GM12878 (cell line): ENCODE results near the gene ACYP1. TPM values are rescaled to one million over a fixed set of nuclear protein-coding genes. Genes with fewer than 3 reads are reported as not detected.

Source experiments
- ATAC-seq: fragments of 200-7000 bp; cut with Tn5 transposase; 3 replicates; pipeline ENCODE4 v1.9.1; 2020; ENCODE audit warnings: mild to moderate bottlenecking, moderate library complexity
- BruUV-seq: library from RNA; stranded (reverse); fragments of 400-500 nt; replicated peaks from 2 replicates; lab custom pipeline; 2021; lab: Mats Ljungman, UMichigan
- CTCF ChIA-PET: fragments of 300-600 bp; sonication (Branson Sonifier 250); formaldehyde crosslinking; extraction: SDS; loops from one replicate; lab custom pipeline; 2021; ENCODE audit warnings: inconsistent platforms; lab: Yijun Ruan, JAX
- POLR2A ChIA-PET: fragments of 350-600 bp; formaldehyde crosslinking; extraction: SDS; loops from one replicate; lab custom pipeline; 2021; ENCODE audit warnings: inconsistent platforms; lab: Charles Lee
- RAD21 ChIA-PET: fragments of 300-600 bp; sonication (Branson Sonifier 250); formaldehyde crosslinking; loops from one replicate; lab custom pipeline; 2023; ENCODE audit warnings: antibody characterized with exemption; ENCODE audit not compliant: unreplicated experiment; lab: Charles Lee
- SMC1A ChIA-PET: fragments of 300-600 bp; sonication (Branson Sonifier 250); formaldehyde crosslinking; loops from one replicate; lab custom pipeline; 2023; ENCODE audit not compliant: unreplicated experiment, uncharacterized antibody; lab: Charles Lee
- DNase-seq: peaks from one replicate; pipeline ENCODE4 v3.0.0-alpha.2; 2011; ENCODE audit warnings: low read depth, low spot score
- FAIRE-seq: peaks from 3 replicates; lab custom pipeline; 2011; peaks lifted over from hg19 to GRCh38; lab: Jason Lieb, UNC
- H2AFZ ChIP-seq: 2 replicates; pipeline ENCODE4 v1.6.0; 2011; ENCODE audit warnings: low read depth, low read length, control low read depth; ENCODE audit not compliant: control insufficient read depth
- H3K27ac ChIP-seq: 2 replicates; pipeline ENCODE4 v1.5.1; 2011; ENCODE audit warnings: control low read depth; ENCODE audit not compliant: control insufficient read depth, insufficient read depth
- H3K27me3 ChIP-seq, 2 experiments: replicated peaks in 1 of 2; 2 replicates each; pipeline versions ENCODE4 v1.6.0 to v1.6.1; 2011; ENCODE audit warnings: low read length in 1 of 2; ENCODE audit not compliant: control insufficient read depth in 2 of 2, insufficient read depth in 2 of 2
- H3K36me3 ChIP-seq, 2 experiments: 2 replicates each; pipeline ENCODE4 v1.5.1; 2011; ENCODE audit warnings: low read length in 1 of 2; ENCODE audit not compliant: control insufficient read depth in 2 of 2, insufficient read depth in 2 of 2
- H3K4me1 ChIP-seq: 2 replicates; pipeline ENCODE4 v1.6.1; 2011; ENCODE audit warnings: mild to moderate bottlenecking, low read length, moderate library complexity, mixed read lengths; ENCODE audit not compliant: control insufficient read depth, insufficient read depth
- H3K4me2 ChIP-seq: 2 replicates; pipeline ENCODE4 v1.6.0; 2011; ENCODE audit warnings: control low read depth; ENCODE audit not compliant: control insufficient read depth, insufficient read depth
- H3K4me3 ChIP-seq: fragments of 200-600 bp; sonication (generic); 2 replicates; pipeline ENCODE4 v1.5.1; 2016
- H3K79me2 ChIP-seq: 2 replicates; pipeline ENCODE4 v1.6.0; 2011; ENCODE audit warnings: low read length; ENCODE audit not compliant: control insufficient read depth, insufficient read depth
- H3K9ac ChIP-seq: 2 replicates; pipeline ENCODE4 v1.8.0; 2011; ENCODE audit warnings: low read length, control low read depth, mixed read lengths; ENCODE audit not compliant: control insufficient read depth, insufficient read depth
- H3K9me3 ChIP-seq: replicated peaks from 3 replicates; pipeline ENCODE4 v1.5.1; 2011; ENCODE audit warnings: mild to moderate bottlenecking, low read length; ENCODE audit not compliant: control insufficient read depth, insufficient read depth
- H4K20me1 ChIP-seq: 2 replicates; pipeline ENCODE4 v1.6.0; 2011; ENCODE audit not compliant: control insufficient read depth, insufficient read depth
- IKZF2 ChIP-seq, 2 experiments: fragments of 450-650 bp; IDR thresholded peaks; 2 replicates each; pipeline ENCODE4 v1.6.1; 2017; ENCODE audit warnings: mild to moderate bottlenecking in 2 of 2, moderate library complexity in 2 of 2
- NBN ChIP-seq: fragments of 450-650 bp; IDR thresholded peaks from 2 replicates; pipeline ENCODE4 v1.6.1; 2016
- PAX5 ChIP-seq: IDR thresholded peaks from 2 replicates; pipeline ENCODE4 v1.6.1; 2011; ENCODE audit warnings: low read depth, low read length, borderline replicate concordance
- POLR2AphosphoS5 ChIP-seq: IDR thresholded peaks from 2 replicates; pipeline ENCODE4 v1.6.1; 2011; ENCODE audit warnings: mild to moderate bottlenecking, low read length, inconsistent platforms
- TAF1 ChIP-seq: IDR thresholded peaks from 2 replicates; pipeline ENCODE4 v1.6.1; 2011; ENCODE audit warnings: mild to moderate bottlenecking, low read depth, low read length, borderline replicate concordance
- WGBS: methylation state at CpG from one replicate; pipeline ENCODE4 v1.1.6; 2016; ENCODE audit warnings: low lambda C conversion rate; ENCODE audit not compliant: insufficient replicate concordance, insufficient coverage; ENCODE audit errors: missing lambda C conversion rate; 5-methylcytosine and 5-hydroxymethylcytosine counted together
- in situ Hi-C: fragments of 300-500 bp; cut with MboI; formaldehyde crosslinking; loops from 9 replicates; pipeline ENCODE4 v1.14.3; 2018; ENCODE audit warnings: mixed read lengths
- intact Hi-C: fragments of 100-400 bp; cut with micrococcal nuclease; formaldehyde crosslinking; loops from one replicate; pipeline ENCODE4 v1.14.2; 2022; ENCODE audit not compliant: unreplicated experiment
- polyA plus RNA-seq, 11 experiments: library from polyadenylated mRNA; depleted of rRNA in 4 of 11; unstranded in 6 of 11; stranded (reverse) in 5 of 11; fragments of >200 nt; fragmentation: Nextera tagmentation in 4 of 11; fragmentation: Illumina TruSeq in 1 of 11; extraction: Ambion mirVana in 4 of 11; extraction: Trizol in 1 of 11; gene quantifications; 1 replicate in 1 of 11; 2 replicates in 10 of 11; pipeline versions ENCODE4 v1.2.1 to v1.2.3, GENCODE V29; 2011 to 2016; ENCODE audit warnings: inconsistent platforms in 2 of 11, missing spikeins in 2 of 11, low read depth in 1 of 11
- total RNA-seq, 4 experiments: library from RNA; depleted of rRNA in 3 of 4; stranded (reverse); fragments of >200 nt in 3 of 4; fragmentation: Illumina TruSeq in 1 of 4; extraction: Trizol in 1 of 4; gene quantifications; 2 replicates each; pipeline versions ENCODE4 v1.2.1 to v1.2.3, GENCODE V29; 2013 to 2021

The ACYP1 gene
- total and polyA plus RNA-seq, 10 of the 15 experiments (the other 5 are each of a cell fraction or from before 2014, with no cell fraction given): 18.2 to 52.6 (median 43.5) TPM

DNA sequence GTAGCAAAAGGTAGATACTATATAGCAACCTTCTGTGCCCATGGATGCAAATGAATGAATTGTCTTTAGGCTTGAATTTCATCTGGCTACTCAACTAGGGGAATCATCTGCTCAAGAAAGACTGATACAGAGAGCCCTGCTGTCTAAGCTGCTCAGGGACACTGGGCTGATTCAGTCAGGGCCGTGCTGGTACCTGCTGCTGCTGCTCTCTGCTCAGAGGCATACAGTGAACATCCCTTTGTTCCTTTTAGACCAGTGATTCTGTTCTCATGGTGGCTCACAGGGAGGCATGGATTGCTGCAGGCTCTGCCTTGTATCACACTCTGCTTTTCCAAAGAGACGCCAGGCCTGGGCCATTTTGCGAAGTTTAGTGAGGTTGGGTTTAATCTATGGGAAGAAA is 47.0 kb downstream of the ACYP1 start:
- TF ChIP-seq PAX5 (no peak), TAF1 (no peak), NBN (no peak)
- ChIA-PET CTCF (no interaction called here), SMC1A (no interaction called here), RAD21 (no interaction called here), POLR2A (no interaction called here)
- Histone ChIP-seq H2AFZ (no peak overlapping the region), H4K20me1 (no peaks in the 10 kb centered on the region), H3K79me2 (no peaks in the 10 kb centered on the region), H3K9me3 (no peaks in the 10 kb centered on the region), H3K36me3 (peaks cover 0 to 30% of the 10 kb centered on the region in 2 experiments; a peak in 3 of 4 replicates), H3K4me3 (no peak overlapping the region), H3K4me1 (no peaks in the 10 kb centered on the region), H3K9ac (no peak overlapping the region), H3K27ac (no peak overlapping the region), H3K4me2 (no peak overlapping the region), H3K27me3 (no peaks in the 10 kb centered on the region)
- in situ Hi-C loops: no loop called here
- intact Hi-C loops: no loop called here
- DNase-seq (no peak), FAIRE-seq (no peak), ATAC-seq (no peak)
- 98% methylated on average over 3 of the region's 3 CpGs for WGBS
- BruUV-seq: no TSS peak

DNA sequence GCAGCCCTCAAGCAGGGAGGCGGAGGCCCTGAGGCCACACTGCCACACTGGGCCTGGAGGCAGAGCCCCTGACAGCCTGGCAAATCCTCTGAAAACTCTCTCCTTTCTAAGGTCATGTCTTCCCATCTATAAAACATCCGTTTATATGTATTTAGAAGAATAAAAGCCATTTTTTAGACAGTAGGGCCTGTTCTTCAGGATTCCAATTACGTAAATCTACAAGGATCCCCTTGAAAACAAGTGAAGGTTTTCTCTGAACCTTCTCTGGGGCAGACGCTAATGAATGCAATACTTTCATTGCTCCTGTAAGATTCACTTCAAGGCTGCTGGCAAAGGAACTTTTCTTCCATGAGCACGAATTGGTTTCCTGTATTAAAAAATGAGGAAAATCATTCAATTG is 48.3 kb downstream of the ACYP1 start:
- SMC1A ChIA-PET: no interaction called here
- POLR2A ChIA-PET: no interaction called here
- in situ Hi-C loops (no loop called here), intact Hi-C loops (no loop called here)
- CTCF ChIA-PET: interaction anchor here (1.4 kb wide), 1 partner anchor 156 kb away, joined by 3 read pairs; no protein-coding TSS in a partner anchor
- Histone ChIP-seq H3K9me3 (no peaks in the 10 kb centered on the region), H3K27ac (no peak overlapping the region), H3K36me3 (peaks cover 0 to 30% of the 10 kb centered on the region in 2 experiments; a peak in 3 of 4 replicates), H2AFZ (no peak overlapping the region), H3K4me2 (no peak overlapping the region), H4K20me1 (no peaks in the 10 kb centered on the region), H3K79me2 (no peaks in the 10 kb centered on the region), H3K4me3 (no peak overlapping the region), H3K9ac (no peak overlapping the region), H3K27me3 (no peaks in the 10 kb centered on the region), H3K4me1 (no peaks in the 10 kb centered on the region)
- WGBS: 84% methylated on average over 5 of the region's 5 CpGs
- no peak for ATAC-seq
- no TSS peak for BruUV-seq
- RAD21 ChIA-PET: no interaction called here
- FAIRE-seq: no peak
- DNase-seq: no peak
- no peak for TF ChIP-seq IKZF2 (IDR thresholded peaks at IDR 0.05)
- TF ChIP-seq POLR2AphosphoS5: no peak
